Fibroblast of skin of right quadriceps (primary cell): ENCODE data around the gene SKAP2.
A peak's percentile ranks its signal among the peaks of the same experiment; 100 is the strongest.

Source experiments
- DNase-seq: peaks from one replicate; pipeline ENCODE4 v3.0.0-alpha.2; 2013

Gene SKAP2

DNA sequence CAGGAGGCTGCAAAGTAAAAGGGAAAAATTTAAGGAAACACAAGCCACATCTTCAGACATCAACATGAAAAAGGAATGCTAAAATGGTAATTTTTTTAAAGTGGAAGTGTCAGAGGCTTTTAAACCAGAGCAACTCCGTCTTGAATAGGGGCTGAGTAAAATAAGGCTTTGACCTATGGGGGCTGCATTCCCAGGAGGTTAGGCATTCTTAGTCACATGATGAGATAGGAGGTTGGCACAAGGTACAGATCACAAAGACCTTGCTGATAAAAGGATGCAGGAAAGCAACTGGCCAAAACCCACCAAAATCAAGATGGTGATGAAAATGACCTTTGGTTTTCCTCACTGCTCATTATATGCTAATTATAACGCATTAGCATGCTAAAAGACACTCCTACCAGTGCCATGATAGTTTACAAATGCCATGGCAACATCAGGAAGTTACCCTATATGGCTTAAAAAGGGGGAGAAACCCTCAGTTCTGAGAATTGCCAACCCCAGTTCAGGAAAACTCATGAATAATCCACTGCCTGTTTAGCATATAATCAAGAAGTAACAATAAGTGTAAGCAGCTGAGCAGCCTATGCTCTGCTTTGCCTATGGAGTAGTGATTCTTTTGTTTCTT is 128.3 kb downstream of the SKAP2 start:
- no peak for DNase-seq

- DNase-seq = no peak
These were observed 135.1 kb downstream of the SKAP2 start for GRCh38 chr7:26729150-26729775.

DNA sequence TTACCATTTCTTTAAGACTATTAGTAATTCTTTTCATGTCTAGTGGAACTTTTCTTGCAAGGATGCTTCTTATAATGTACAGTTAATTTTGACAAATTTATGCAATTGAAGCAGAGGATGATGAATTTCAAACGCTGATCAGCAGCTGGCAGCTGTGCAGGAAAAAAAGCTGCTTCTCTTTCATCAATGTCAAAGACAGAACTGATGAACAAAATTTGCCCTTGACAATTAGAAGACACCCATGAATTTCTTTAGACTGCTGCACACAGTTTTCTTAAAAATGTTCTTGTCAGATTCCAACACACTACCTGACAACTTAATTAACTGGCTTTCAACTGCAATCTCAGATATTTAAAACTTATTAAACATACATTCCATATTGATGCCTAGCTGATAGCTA is 138.3 kb downstream of the SKAP2 start:
- no peak for DNase-seq

DNA sequence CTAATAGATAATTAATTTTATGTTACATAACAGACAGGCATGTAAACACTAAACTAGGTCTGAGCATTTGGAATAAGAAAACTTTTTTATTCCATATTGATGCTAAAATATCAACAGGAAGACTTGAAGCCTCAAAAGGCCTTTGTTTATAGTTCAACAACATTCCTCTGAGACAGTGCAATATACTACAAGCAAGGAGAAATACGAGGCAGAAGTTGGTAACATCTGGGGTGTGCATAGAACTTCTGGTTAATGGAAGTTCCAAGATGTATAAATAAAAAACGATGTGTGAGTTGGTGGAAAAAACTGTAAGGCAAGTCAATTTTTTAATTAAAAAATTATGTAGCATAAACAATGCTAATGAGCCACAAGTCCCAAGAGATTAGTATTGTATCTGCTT is 139.6 kb downstream of the SKAP2 start:
- no peak for DNase-seq

- DNase-seq = no peak
These were observed 141.3 kb downstream of the SKAP2 start for GRCh38 chr7:26723129-26723528.

DNA sequence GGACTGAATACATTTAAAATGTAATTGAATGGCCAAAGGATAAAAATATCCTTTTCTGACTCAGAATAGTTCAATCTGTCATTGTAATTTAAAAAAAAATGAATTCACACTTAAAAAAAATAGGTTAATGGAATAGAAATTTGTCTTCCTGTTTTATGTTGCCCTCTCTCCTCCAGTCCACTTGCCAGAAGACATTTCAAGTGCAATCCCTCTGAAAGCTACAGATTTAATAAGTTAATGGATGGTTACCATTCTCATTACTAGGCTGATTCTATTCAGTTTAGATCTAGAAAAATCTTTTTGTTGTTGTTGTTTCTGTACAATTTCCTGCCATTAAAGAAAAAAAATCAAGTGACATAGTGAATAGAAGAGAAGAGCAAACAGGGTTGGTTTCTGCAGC is 142.9 kb downstream of the SKAP2 start:
- no peak for DNase-seq

GRCh38 chr7:26718063-26718462 is 146.3 kb downstream of the SKAP2 start:
- no peak for DNase-seq

- no peak for DNase-seq
These were observed 150.0 kb downstream of the SKAP2 start for GRCh38 chr7:26714438-26714837.

DNA sequence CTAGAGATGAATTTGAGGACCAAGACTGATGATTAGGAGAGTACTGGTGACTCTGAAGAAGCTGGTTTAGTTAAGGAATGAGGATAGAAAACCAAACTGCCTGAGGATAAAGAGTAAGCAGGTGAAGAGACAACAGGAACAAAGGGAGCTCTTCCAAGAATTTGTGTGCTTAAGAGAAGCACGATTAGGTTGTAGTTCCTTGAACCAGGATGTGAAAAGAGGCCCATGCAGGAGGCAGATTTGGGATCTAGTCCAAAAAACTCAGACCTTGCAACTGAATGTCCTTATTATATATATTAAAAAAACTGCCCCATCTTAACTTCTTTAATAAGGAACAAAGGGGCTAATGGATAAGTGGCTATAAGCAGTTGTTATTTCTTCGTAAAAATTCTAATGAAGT is 150.4 kb downstream of the SKAP2 start:
- no peak for DNase-seq

- DNase-seq = no peak
These were observed 155.0 kb downstream of the SKAP2 start for GRCh38 chr7:26709210-26709990.

DNA sequence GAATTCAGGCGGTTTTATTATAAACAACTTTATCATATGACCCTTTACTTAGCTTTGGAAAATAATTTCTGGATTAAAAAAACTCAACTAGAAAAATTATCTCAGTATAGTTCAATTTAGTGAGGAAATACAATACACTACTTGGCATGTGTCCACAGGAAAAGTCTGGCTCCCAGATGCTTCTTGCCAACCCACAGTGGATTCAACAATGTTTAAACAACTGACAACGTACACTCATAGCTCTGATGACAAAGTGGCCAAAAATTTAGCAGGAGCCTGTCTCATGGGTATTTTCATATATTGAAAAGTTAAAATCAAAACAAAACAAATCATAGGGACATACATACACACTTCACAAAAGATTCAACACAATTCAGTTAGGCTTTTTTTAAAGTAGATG is 158.8 kb downstream of the SKAP2 start:
- DNase-seq = peak; percentile 96

GRCh38 chr7:26704786-26705185 is 159.6 kb downstream of the SKAP2 start:
- peak; percentile 21 for DNase-seq

GRCh38 chr7:26704036-26704435 is 160.4 kb downstream of the SKAP2 start:
- no peak for DNase-seq

DNA sequence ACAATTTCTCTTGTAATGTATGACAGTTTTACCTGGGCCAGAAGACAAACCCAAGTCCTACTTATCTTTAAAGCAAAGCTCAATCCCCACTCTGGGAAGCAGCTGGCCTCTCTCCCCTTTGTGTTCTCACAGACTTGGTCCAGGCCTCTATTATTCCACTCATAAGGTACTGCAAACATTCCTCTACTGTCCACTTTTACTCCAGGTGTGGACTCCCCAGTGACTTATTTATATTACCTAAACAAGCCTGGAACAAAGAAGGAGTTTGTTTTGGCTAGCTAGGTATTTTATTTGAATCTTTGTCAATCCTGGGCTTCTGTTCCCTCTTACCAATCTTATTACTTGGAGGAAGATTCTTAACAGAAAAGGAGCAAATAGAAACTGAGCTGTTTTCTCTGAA is 163.5 kb downstream of the SKAP2 start:
- DNase-seq = no peak

- no peak for DNase-seq
These were observed 164.0 kb downstream of the SKAP2 start for GRCh38 chr7:26700386-26700785.

GRCh38 chr7:26699766-26700165 is 164.6 kb downstream of the SKAP2 start:
- DNase-seq = no peak

DNA sequence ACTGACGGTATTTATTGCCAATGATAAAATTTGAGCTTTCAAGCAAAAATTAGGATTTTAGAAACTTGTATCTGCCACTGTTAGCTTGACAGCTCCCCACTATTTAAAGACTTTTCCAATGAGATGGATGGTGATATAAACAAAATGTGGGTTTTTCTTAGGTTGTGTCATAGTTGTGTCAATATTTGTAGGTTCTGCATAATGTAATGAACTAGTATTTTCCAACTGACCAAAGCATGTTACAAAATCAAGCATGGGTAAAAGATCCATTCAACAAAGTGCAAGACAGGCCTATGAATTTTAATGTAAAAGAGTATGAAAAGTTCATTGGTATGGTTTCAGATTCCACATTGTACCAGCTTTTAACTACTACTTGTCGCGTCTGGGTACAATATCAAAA is 165.6 kb downstream of the SKAP2 start:
- DNase-seq = no peak

DNA sequence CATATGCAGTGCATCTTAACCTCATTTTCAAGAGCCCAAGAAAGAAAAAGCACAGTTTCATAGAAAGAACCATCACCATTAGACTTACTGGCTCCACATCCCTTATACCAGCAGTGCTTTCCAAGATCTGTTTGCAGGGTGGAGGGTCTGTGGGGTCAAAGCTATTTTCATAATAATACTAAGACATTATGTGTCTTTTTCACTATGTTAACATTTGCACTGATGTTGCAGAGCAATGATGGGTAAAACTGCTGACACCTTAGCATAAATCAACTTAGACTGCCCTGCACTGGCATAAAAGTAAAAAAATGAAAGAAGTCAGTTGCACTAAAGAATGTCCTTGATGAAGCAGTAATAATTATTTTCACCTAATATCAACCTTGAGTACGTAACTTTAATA is 166.2 kb downstream of the SKAP2 start:
- no peak for DNase-seq

DNA sequence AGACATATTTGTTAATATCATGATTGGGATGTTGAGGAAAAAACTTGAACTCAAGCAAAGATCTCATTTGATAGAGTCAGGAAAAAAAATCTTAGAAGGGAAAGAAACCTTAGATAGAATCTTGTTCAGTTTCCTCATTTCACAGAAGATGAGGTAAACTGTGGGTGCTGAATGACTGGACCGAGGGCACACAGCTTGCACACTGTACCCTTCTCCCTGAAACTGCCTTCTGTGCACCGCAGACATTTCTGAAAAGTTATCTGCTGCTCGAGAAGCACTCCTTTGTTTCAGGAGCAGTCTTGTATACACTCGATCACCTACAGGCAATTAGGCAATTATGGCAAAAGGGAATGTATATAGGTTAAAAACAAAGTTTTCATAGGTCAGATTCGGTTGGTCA is 167.4 kb downstream of the SKAP2 start:
- no peak for DNase-seq

- no peak for DNase-seq
These were observed 168.2 kb downstream of the SKAP2 start for GRCh38 chr7:26696161-26696560.

DNA sequence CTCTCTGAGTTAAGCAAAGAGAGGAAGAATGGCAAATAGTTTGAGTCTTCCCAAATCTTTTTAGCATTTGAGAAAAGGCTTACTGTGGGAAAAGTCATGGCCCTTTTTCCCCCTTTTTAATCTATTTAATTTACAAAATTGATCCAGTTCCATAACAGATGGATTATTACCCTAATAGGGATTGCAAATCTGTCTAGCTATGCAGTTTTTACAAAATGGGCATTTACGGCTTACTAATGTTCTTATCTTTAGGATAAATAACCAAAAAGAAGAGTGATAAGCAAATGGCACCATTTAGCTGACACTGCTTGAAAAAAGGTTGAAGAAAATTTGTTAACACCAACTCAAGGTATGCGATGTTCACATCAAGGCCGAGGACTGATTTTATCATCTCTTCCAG is 169.7 kb downstream of the SKAP2 start:
- no peak for DNase-seq

GRCh38 chr7:26694141-26694540 is 170.2 kb downstream of the SKAP2 start:
- peak; percentile 8 for DNase-seq

GRCh38 chr7:26691886-26692285 is 172.5 kb downstream of the SKAP2 start:
- DNase-seq = no peak

DNA sequence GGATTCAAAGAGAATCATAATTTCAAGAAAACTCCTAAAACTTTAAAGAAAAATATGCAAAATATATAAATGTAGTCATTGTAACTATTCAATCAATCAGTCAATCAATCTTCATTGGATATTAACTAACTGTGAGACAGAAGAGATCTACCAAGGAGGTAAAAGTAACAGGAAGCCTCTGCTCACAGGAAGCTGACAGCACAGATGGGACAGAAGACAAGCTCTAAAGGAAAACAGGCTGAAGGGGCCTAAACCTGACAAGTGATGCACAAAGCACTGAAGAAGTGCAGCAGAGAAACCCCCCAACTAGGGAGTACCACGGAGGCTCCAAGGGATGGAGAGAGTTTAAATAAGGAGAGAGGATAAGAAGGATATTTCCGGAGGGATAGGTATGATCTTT is 173.0 kb downstream of the SKAP2 start:
- no peak for DNase-seq
